Endothelial cell of umbilical vein (primary cell): ENCODE data around the gene CERS6. TPM values are rescaled to one million over a fixed set of nuclear protein-coding genes. Genes with fewer than 3 reads are reported as not detected.

ENCODE experiments used
- BruUV-seq: library from RNA; stranded (reverse); fragments of 400-500 nt; replicated peaks from 2 replicates; lab custom pipeline; 2021; lab: Mats Ljungman, UMichigan
- CTCF ChIA-PET: fragments of 300-600, 350-600 bp; sonication (Branson Sonifier 250); formaldehyde crosslinking; loops from one replicate; lab custom pipeline; 2021; ENCODE audit warnings: antibody characterized with exemption, inconsistent platforms; lab: Charles Lee
- POLR2A ChIA-PET: fragments of 300-600, 350-600 bp; sonication (Branson Sonifier 250); formaldehyde crosslinking; loops from one replicate; lab custom pipeline; 2021; ENCODE audit warnings: antibody characterized with exemption, inconsistent platforms; lab: Charles Lee
- DNase-seq: peaks from one replicate; pipeline ENCODE4 v3.0.0-alpha.2; 2011; ENCODE audit warnings: low read depth, low spot score
- FAIRE-seq: peaks from 2 replicates; lab custom pipeline; 2011; peaks lifted over from hg19 to GRCh38; lab: Jason Lieb, UNC
- H2AFZ ChIP-seq: 2 replicates; pipeline ENCODE4 v1.6.0; 2012; ENCODE audit warnings: low read depth, low read length, control low read depth, inconsistent platforms
- H3K27ac ChIP-seq: 2 replicates; pipeline ENCODE4 v1.5.1; 2011; ENCODE audit warnings: low read depth, mild to moderate bottlenecking, control low read depth, low read length, moderate library complexity; ENCODE audit not compliant: insufficient read depth
- H3K27me3 ChIP-seq, 2 experiments: 2 replicates each; pipeline versions ENCODE4 v1.6.0 to v1.6.1; 2011; ENCODE audit warnings: low read length in 2 of 2, mixed read lengths in 1 of 2; ENCODE audit not compliant: control insufficient read depth in 2 of 2, insufficient read depth in 2 of 2
- H3K36me3 ChIP-seq, 2 experiments: 2 replicates in 1 of 2; 3 replicates in 1 of 2; pipeline ENCODE4 v1.5.1; 2011; ENCODE audit warnings: low read length in 2 of 2, mild to moderate bottlenecking in 1 of 2, moderate library complexity in 1 of 2; ENCODE audit not compliant: control insufficient read depth in 2 of 2, insufficient read depth in 2 of 2; ENCODE audit errors: extremely low read depth in 1 of 2
- H3K4me1 ChIP-seq: 3 replicates; pipeline ENCODE4 v1.5.1; 2011; ENCODE audit warnings: mild to moderate bottlenecking, low read length; ENCODE audit not compliant: control insufficient read depth, insufficient read depth; ENCODE audit errors: extremely low read depth
- H3K4me2 ChIP-seq: 2 replicates; pipeline ENCODE4 v1.6.1; 2011; ENCODE audit warnings: low read length, control low read depth, mixed read lengths; ENCODE audit not compliant: insufficient read depth
- H3K4me3 ChIP-seq, 3 experiments: fragments of 200-600 bp in 1 of 3; sonication (generic), shearing (Covaris generic) in 1 of 3; replicated peaks in 1 of 3; 2 replicates each; pipeline ENCODE4 v1.5.1; 2011 to 2016; ENCODE audit warnings: control low read depth in 3 of 3, low read length in 3 of 3, mild to moderate bottlenecking in 2 of 3, inconsistent platforms in 1 of 3, low read depth in 1 of 3, moderate library complexity in 1 of 3; ENCODE audit not compliant: insufficient read depth in 1 of 3
- H3K79me2 ChIP-seq: 2 replicates; pipeline ENCODE4 v1.6.0; 2012; ENCODE audit warnings: low read length, inconsistent platforms; ENCODE audit not compliant: control insufficient read depth, insufficient read depth
- H3K9ac ChIP-seq: replicated peaks from 2 replicates; pipeline ENCODE3; 2011; ENCODE audit warnings: low read length, control low read depth; ENCODE audit not compliant: insufficient read depth; ENCODE audit errors: extremely low read depth
- H3K9me1 ChIP-seq: replicated peaks from 3 replicates; pipeline ENCODE4 v1.6.0; 2011; ENCODE audit warnings: mild to moderate bottlenecking, low read length; ENCODE audit not compliant: control insufficient read depth, insufficient read depth; ENCODE audit errors: extremely low read depth
- H3K9me3 ChIP-seq: replicated peaks from 2 replicates; pipeline ENCODE4 v1.5.1; 2012; ENCODE audit warnings: low read length, inconsistent platforms; ENCODE audit not compliant: control insufficient read depth, insufficient read depth
- H4K20me1 ChIP-seq: replicated peaks from 2 replicates; pipeline ENCODE3; 2011; ENCODE audit warnings: mild to moderate bottlenecking, low read length; ENCODE audit not compliant: control insufficient read depth, insufficient read depth; ENCODE audit errors: extremely low read depth
- EZH2 ChIP-seq: IDR thresholded peaks from 2 replicates; pipeline ENCODE4 v1.6.1; 2012; ENCODE audit warnings: borderline replicate concordance, low read depth, mild to moderate bottlenecking, moderate library complexity, low read length, inconsistent platforms; ENCODE audit not compliant: severe bottlenecking
- FOS ChIP-seq: IDR thresholded peaks from 2 replicates; pipeline ENCODE4 v1.6.1; 2011; ENCODE audit warnings: mild to moderate bottlenecking, low read length, moderate library complexity, borderline replicate concordance; ENCODE audit not compliant: insufficient read depth
- GATA2 ChIP-seq: IDR thresholded peaks from 2 replicates; pipeline ENCODE4 v1.7.0; 2011; ENCODE audit warnings: low read depth, mild to moderate bottlenecking, moderate library complexity, mixed read lengths, low read length; ENCODE audit not compliant: insufficient read length, insufficient read depth
- JUN ChIP-seq: IDR thresholded peaks from 2 replicates; pipeline ENCODE4 v1.6.1; 2011; ENCODE audit warnings: borderline replicate concordance, low read depth; ENCODE audit not compliant: insufficient read length, insufficient read depth
- MYC ChIP-seq: IDR thresholded peaks from one replicate; pipeline ENCODE4 v1.6.1; 2011; ENCODE audit warnings: mild to moderate bottlenecking, low read depth, low read length
- POLR2A ChIP-seq: IDR thresholded peaks from 2 replicates; pipeline ENCODE4 v1.6.1; 2012; ENCODE audit warnings: low read depth, mild to moderate bottlenecking, control low read depth, low read length
- POLR2AphosphoS5 ChIP-seq: IDR thresholded peaks from 2 replicates; pipeline ENCODE4 v1.6.1; 2012; ENCODE audit warnings: low read depth, mild to moderate bottlenecking, control low read depth, low read length, moderate library complexity; ENCODE audit not compliant: insufficient read depth
- dilution Hi-C: fragments of 300-500 bp; cut with MboI; formaldehyde crosslinking; loops from one replicate; pipeline ENCODE4 v1.15.0; 2019; ENCODE audit warnings: low sequenced_read_pairs; ENCODE audit not compliant: extremely low pct_ligation_motif_present
- intact Hi-C: fragments of 100-400 bp; cut with micrococcal nuclease; formaldehyde crosslinking; loops from one replicate; pipeline ENCODE4 v1.10.0; 2022
- polyA plus RNA-seq, 4 experiments: library from polyadenylated mRNA; depleted of rRNA in 3 of 4; stranded (reverse) in 3 of 4; unstranded in 1 of 4; fragments of >200 nt; gene quantifications; 2 replicates each; pipeline versions ENCODE4 v1.2.1 to v1.2.3, GENCODE V29; 2011 to 2012; ENCODE audit warnings: missing spikeins in 1 of 4
- total RNA-seq: library from RNA; stranded (reverse); gene quantifications from 2 replicates; pipeline ENCODE4 v1.2.3, GENCODE V29; 2021
- TF ChIP-seq, protein P1 (sequence below), 2 donors: IDR thresholded peaks; 1 replicate in 1 of 2; 2 replicates in 1 of 2; pipeline ENCODE4 v1.5.1; 2011; ENCODE audit warnings: low read length in 2 of 2, mild to moderate bottlenecking in 2 of 2, moderate library complexity in 2 of 2, control low read depth in 1 of 2, inconsistent platforms in 1 of 2, low read depth in 1 of 2; ENCODE audit not compliant: insufficient read depth in 1 of 2; ENCODE audit errors: extremely low read depth in 1 of 2
- TF ChIP-seq, protein P2 (sequence below): IDR thresholded peaks from 2 replicates; pipeline ENCODE4 v1.6.1; 2011; ENCODE audit not compliant: insufficient read depth, insufficient read length

Gene CERS6
- total and polyA plus RNA-seq, 2 donors (not counting 3 experiments of a cell fraction or from before 2014, with no cell fraction given) = 2.7 to 11.7 TPM

DNA sequence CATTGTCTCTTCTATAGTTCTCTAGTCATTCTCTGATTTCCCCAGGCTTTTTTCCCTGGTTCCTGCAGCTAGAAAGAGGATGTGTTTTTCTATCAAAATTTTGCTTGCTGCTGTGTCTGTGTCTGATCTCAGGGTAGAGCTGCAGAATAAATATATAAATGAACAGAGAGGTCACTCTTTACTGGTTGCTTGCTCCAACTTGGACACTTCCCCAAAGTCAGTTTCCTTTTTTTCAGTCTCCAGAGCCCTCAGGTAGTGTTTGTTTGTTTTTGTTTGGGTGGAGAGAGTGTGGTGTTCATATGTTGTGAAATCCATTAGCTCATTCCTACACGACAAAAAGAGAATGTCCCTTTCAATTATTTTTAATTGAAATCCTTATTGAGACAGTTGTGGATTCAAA, 85.8 kb downstream of the CERS6 start:
- H3K79me2 ChIP-seq = peaks cover 2% of the 10 kb centered on the region
- CTCF ChIA-PET = interaction anchor here (1.1 kb wide), 1 partner anchor 9 kb away, joined by 3 read pairs; no protein-coding TSS in a partner anchor
- DNase-seq = no peak
- H3K27ac ChIP-seq = no peak overlapping the region
- FAIRE-seq = no peak
- dilution Hi-C loops = no loop called here
- intact Hi-C loops = no loop called here
- no peaks in the 10 kb centered on the region for H3K9me3 ChIP-seq
- POLR2A ChIA-PET = no interaction called here
- H2AFZ ChIP-seq = no peak overlapping the region
- H3K9me1 ChIP-seq = no peaks in the 10 kb centered on the region
- no peak overlapping the region for H3K4me3 ChIP-seq
- H3K36me3 ChIP-seq = no peaks in the 10 kb centered on the region
- TF ChIP-seq, protein P1, sequence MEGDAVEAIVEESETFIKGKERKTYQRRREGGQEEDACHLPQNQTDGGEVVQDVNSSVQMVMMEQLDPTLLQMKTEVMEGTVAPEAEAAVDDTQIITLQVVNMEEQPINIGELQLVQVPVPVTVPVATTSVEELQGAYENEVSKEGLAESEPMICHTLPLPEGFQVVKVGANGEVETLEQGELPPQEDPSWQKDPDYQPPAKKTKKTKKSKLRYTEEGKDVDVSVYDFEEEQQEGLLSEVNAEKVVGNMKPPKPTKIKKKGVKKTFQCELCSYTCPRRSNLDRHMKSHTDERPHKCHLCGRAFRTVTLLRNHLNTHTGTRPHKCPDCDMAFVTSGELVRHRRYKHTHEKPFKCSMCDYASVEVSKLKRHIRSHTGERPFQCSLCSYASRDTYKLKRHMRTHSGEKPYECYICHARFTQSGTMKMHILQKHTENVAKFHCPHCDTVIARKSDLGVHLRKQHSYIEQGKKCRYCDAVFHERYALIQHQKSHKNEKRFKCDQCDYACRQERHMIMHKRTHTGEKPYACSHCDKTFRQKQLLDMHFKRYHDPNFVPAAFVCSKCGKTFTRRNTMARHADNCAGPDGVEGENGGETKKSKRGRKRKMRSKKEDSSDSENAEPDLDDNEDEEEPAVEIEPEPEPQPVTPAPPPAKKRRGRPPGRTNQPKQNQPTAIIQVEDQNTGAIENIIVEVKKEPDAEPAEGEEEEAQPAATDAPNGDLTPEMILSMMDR (IDR thresholded peaks at IDR 0.05; ENCODE audit: extremely low read depth in 1 of 2, insufficient read depth in 1 of 2, low read depth in 1 of 2, low read length in 2 of 2) = no peak
- TF ChIP-seq FOS = no peak
- TF ChIP-seq, protein P2, sequence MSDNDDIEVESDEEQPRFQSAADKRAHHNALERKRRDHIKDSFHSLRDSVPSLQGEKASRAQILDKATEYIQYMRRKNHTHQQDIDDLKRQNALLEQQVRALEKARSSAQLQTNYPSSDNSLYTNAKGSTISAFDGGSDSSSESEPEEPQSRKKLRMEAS = no peak
- TF ChIP-seq POLR2AphosphoS5 = no peak
- TF ChIP-seq EZH2 = no peak
- no peak for TF ChIP-seq MYC
- no peak for TF ChIP-seq POLR2A
- TF ChIP-seq GATA2 = no peak
- TF ChIP-seq JUN = no peak
- no peaks in the 10 kb centered on the region for H4K20me1 ChIP-seq
- no TSS peak for BruUV-seq
- H3K9ac ChIP-seq = no peak overlapping the region
- no peak overlapping the region for H3K4me2 ChIP-seq
- H3K27me3 ChIP-seq = no peaks in the 10 kb centered on the region
- H3K4me1 ChIP-seq = peaks cover 17% of the 10 kb centered on the region
